AG20443 (cell line): ENCODE data around the gene ZMYND10.

Experiments
- DNase-seq: peaks from one replicate; pipeline ENCODE4 v3.0.0; 2012; ENCODE audit warnings: low spot score, mixed read lengths

ZMYND10 gene

DNA sequence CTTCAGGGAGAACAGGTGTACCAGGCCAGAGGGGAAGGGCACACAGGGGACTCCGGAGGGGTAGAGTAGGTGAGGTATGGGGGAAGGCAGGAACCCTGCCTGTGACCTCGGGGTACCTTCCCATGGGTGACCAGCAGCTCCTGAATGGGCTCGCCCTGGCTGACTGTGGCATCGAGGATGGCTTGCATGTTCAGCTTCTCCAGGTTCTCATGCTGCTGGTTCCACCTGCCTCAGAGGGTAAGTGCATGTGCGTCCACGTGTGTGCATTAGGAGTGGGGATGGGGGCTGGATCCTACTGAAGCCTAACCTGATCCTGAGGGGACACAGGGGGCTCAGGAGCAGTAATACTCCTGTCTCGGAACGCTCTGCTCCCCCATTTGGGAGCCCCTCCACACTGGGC, 524 bp downstream of the ZMYND10 start:
- DNase-seq, result no peak

DNA sequence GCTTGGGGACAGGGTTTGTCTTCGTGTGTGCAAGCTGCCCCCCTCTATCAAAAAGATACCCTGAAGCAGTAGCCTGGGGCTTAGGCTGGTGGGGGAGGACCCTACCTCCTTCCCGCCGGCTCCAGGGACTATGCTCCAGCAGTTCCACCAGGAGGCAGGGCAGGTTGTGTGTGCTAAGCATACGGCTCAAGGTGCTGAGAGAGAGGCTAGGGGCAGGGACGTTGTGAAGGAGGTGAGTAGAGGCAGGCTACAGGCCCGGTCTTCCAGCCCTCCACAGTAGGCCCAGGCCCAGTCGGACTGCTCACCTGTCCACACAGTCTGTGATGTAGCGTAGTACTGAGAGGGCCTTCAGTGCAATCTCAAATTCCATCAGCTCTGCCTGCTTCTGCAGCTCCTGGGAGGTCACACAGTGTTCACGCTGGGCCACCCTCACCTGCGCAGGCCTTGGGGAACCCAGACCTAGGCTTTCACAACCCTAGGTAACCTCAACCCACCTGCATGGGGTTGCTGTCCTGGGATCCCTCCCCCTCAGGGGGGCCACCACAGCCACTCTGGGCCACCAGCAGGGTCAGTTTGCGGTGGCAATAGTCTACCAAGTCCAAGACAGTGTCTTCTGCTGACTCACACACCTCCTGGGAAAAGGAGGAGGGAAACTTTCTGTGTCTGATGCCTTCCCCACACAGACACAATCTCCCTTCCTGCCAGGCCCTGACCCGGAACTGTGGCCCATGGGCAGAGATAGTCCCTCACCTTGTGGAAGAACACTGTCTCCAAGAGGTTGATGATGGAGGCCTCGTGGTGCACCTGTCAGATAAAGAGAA, 2.5 kb downstream of the ZMYND10 start:
- DNase-seq, result no peak

DNA sequence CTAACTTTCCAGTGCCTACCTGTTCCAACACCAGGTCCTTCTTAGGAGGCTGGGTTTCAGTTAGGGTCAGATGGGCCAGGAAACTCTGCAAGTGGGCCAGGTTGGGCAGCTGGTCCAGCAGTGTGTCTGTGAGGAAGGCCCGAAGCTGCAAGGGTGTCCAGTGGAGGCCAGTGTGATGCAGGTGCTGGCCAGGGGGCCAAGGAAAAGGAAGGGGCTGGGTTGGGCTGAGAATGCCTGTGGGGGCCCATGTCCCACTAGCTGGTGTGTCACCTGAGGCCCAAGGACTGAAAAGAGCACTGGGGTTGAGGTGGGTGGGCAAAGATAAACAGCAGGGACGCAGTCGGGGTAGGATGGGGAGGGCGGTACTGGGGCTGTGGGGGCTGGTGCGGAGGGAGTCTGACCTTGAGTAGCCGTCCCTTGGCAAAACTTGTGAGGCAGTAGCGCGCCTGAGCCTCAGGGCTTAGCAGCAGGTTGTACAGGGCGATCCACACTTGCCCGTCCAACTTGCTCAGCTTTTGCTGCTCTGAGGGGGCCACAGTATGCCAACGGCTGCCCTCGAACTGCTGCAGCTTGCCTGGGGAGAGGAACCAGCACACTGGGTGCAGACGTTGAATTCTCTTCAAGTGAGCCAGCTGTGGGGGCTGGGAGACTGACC, 3.4 kb downstream of the ZMYND10 start:
- no peak for DNase-seq

DNA sequence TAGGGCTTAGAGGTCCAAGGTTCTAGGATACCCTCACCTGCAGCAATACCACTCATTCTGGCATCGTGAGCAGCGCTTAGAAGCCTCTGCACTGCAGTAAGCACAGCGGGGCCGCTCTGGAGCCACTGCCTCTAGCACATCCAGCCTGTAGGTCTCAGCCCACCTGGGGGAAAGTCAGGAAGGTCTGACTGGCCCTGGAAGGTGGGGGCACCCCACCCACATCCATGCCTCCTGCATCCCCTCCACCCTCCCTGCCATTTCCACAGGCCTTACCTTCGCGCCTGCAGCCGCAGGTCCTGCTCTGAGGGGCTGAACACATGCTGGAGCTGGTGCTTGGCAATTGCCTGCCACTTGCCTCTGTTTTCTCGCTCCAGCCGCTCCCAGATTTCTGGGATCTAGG, 4.0 kb downstream of the ZMYND10 start:
- no peak for DNase-seq

DNA sequence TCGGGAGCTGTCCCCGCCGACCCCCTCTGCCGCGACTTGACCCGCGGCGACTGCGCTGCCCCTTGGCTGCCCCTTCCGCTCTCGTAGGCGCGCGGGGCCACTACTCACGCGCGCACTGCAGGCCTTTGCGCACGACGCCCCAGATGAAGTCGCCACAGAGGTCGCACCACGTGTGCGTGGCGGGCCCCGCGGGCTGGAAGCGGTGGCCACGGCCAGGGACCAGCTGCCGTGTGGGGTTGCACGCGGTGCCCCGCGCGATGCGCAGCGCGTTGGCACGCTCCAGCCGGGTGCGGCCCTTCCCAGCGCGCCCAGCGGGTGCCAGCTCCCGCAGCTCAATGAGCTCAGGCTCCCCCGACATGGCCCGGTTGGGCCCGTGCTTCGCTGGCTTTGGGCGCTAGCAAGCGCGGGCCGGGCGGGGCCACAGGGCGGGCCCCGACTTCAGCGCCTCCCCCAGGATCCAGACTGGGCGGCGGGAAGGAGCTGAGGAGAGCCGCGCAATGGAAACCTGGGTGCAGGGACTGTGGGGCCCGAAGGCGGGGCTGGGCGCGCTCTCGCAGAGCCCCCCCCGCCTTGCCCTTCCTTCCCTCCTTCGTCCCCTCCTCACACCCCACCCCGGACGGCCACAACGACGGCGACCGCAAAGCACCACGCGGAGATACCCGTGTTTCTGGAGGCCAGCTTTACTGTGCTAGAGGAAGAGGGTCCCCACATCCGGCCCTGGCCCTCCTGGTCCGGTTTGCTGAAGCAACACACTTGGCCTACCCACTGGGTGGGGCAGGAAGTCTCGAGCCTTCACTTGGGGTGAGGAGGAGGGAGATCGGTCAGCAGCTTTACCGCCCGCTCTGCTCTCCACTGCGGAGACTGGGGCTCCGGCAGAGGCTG, 4.8 kb downstream of the ZMYND10 start, which contains the start of gene RASSF1:
Gene RASSF1, minus strand, starts transcription at position 389 of the 882 bp plus-strand sequence. Its CDS starts 31 bp downstream, at position 358.
- peak; percentile 81 for DNase-seq

DNA sequence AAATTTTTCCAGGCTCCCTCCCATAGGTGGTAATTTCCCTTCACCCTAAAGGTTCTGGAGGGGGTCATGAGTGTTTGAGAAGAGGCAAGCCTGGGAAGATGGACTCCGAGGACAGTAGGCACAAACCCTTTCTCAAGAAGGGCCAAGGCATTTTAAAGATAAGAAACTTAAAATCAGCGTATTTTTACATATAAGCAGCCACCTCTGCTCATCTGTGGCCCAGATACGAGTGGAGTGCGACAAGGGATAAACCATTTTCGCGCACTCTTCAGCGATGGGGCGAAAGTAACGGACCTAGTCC, 5.4 kb downstream of the ZMYND10 start:
- DNase-seq, result no peak

DNA sequence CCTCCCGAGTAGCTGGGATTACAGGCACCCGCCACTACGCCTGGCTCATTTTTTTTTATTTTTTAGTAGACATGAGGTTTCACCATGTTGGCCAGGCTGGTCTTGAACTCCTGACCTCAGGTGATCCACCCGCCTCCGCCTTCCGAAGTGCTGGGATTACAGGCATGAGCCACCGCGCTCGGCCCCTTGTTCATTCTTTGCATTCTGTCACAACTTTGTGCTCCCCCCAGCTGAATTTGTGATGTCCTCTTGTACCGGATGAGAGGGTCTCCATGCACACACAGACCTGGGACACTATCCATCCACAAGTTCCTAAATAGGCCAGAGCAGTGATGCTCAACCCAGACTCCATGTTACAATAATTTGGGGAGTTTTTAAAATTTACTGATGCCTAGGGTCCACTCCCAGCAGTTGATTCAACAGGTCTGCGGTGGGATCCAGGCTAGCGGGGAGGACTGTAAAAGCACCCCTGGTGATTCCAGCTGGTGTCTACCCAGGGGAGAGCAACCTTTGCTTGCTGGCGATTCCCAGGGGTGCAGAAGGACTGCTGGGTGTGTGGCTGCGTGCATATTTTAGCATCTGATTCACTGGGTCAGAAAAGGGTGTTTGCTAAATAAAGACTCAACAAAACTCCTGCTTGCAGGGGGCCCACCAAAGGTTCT, 5.9 kb downstream of the ZMYND10 start:
- DNase-seq, result no peak

DNA sequence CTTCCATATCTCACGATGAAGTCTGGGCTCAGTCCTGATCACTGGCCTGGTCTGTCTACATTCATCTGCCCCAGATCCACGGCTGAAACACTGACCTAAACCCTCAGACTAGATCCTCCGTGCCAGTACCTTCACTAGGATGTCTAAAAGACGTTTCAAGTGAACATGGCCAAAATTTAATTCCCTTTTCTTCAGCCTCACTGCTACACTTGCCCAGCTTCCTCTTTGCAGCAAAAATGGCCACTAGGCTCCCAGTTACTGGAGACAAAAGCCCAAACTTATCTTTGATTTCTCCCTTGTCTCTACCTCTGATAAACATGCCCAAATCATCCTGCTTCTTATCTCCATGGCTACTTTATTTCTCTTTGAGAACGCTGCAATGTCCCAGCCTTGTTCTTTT, 6.6 kb downstream of the ZMYND10 start:
- DNase-seq, result no peak

DNA sequence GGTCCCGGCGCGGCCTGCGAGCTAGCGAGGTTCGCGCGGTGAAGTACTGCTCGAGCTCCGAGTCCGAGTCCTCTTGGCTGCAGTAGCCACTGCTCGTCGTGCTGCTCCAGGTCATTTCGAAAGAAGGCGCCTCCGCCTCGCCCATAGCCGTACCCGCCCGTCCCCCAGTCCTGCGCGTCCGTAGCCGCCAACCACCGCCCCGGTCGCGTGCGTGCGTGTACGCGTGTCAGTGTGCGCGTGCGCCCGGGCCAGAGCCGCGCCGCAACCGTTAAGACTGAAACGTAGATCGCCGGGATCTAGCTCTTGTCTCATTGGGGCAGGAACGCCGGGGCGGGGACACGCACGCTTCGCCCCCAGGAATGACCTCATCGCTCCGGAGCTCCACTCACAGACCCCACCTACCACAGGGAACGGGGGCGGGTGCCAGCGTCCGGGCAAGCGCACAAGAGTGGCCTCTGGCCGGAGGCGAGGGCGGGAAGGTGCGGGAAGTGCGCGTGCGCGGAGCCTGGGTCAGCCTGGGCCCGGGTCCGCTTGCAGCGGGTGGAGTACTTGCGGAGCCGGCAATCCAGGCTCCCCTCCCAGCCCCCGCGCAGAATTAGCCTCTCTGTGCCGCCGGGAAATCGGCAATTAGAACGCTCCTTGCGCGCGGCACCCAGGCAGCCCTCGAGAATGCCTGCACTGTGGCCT, 8.2 kb downstream of the ZMYND10 start:
- peak; percentile 99 for DNase-seq

DNA sequence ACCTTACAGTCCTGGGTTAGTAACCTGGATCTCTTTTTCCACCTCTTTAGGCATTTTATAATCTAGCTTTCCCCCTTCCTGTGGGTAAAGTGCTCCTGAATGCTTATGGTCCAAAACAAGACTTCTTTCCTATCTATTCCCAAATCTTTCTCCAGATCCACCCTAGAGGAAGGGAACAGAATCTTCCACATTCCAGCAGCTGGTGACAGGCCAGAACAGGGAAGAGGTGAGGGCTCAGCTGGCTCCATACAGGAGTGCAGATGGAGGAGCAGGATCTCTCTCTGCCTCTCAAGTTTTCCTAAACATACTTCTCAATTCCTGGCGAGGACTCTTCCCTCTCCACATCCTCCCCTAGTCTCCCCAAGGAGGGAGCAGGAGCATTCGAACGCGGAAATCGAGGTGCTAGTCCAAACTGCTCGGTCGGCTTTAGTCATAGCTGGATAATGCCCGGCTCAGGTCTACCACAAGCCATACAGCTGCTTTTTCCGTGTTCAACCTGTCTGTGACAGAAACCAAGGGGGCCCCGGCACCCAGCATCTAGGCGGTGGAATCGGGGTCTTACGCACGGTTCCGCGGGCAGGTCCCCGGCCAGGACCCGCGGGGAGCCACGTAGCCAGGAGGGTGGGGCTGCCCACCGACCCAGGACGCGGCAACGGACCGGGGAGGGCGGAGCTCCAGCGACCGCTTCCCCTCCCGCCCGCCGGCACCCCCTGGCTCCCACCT, 8.9 kb downstream of the ZMYND10 start:
- DNase-seq, result no peak

DNA sequence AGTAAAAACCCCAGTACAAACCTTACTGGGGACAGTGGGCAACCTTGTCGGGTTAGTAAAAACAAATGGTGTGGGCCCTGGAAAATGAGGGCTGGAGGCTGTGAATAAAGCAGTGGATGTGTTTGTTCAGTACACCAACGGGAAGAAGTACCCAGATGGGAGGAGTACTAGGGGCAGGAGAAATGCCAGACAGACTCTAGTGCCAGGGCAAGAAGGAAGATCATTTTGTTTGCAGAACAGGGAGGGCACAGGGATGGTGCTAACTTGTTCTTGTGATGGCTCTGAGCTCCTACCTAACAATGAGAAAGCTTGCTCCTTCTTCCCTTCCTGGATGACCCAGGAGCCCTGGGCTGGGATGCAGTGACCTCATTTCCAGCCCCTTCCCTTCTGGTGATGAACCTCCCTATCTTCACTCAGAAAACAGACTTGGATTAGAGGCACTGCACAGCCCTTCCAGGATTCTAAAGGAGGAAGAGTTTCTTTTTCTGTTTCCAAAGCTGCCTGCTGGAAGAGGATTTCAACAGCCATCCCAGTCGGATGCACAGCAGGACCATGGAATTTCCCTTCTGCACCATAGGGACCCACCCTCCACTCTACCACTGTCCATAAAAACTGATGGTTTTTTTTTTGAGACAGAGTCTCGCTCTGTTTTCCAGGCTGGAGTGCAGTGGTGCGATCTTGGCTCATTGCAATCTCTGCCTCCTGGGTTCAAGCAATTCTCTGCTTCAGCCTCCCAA, 11.0 kb downstream of the ZMYND10 start:
- DNase-seq, result no peak

DNA sequence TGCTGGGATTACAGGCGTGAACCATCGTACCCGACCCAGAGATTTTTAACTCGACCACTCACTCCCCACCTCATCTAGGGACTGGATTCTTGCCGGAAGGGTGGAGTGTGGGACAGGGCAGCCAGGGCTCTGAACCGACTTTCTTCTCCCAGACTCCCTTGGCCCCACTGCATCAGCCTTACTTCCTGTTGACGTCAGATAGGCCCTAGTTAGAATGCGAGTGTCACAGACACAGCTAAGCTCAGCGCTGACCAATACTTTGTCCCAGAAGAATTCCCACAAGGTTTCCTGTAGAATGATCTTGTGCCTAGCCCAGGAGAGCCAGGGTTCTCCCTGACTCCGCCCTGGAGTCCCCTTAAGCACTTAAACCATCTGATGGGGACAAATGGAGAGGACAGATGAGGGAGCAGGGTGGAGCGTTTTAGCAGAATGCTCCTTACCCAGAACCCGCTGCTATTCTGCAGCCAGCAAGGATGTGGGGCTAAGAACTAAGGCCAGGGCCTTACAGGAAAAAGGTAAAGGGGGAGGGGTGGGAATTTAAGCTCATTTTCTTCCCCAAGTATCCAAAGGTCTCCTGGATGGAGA, 11.7 kb downstream of the ZMYND10 start:
- peak; percentile 64 for DNase-seq

DNA sequence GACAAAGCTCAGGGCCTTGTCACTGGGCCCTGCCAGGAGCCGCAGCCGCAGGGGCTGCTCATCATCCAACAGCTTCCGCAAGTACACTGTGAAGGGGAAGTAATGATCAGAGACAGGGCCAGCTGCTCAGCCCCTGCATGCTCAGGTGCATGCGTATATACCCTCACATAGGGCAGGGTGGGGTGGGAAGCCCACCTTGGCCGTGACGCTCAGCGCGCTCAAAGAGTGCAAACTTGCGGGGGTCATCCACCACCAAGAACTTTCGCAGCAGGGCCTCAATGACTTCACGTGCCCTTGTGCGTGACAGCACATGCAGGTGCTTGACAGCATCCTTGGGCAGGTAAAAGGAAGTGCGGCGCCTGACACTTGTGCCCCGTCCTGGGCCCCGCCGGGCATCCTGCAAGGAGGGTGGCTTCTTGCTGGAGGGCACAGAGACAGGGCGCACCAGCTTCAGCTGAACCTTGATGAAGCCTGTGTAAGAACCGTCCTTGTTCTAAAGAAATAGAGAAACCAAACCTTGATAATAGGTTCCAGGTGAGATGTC, 14.1 kb downstream of the ZMYND10 start:
- no peak for DNase-seq

DNA sequence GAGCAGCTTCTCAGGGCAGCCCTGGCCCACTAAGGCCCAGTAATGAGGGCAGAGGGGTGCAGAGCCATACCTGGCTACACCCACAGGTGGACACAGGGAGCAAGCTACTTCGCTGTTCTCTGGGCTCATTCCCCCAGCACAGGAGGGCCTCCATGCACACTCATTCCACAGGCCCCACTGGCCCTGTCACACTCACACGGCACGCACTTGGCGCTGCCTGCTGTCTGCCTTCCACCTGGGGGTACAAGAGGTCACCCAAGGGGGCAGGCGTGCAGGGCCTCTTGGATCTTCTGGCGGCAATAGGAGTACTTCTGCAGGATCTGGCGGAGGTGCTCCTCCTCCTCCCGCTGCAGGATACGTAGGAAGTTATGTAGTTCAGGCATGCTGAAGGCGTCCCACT, 15.2 kb downstream of the ZMYND10 start:
- no peak for DNase-seq

DNA sequence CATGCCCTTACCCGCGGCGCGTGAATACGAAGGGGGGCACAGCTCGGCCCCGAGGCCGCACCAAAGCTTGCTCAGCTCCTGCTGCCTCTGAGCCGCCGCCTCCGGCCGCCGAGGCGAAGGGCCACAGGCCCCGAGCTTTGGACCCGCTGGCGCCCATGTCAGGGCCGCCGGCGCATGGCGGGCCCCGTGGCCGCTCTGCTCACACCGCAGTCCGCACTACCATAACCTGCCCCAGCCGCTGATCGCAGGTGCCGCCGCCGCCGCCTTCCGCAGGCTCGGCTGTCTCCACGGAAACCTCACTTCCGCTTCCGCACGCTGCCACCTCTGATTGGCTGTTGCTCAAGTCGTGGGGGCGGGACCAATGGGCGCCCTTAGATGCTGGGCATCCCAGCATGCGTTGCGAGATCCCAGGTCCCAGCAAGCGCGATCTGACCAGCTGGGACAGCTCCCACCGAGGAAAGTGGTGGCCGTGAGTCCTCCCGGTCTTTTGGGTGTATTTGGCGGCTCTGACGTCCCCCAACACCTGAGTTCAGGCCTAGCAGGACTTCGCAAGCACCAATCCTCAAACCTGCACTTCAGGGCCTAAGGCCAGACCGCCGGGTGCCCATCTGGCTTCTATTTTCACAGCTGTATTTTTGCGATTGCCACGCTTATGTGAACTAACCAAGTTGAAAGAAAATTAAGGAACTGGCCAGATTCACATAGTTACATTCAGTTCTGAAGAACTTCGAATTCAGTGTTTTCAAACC, 17.4 kb downstream of the ZMYND10 start, which contains the start of gene TUSC2:
Gene TUSC2, minus strand, starts transcription at position 281 of the 749 bp plus-strand sequence. Its CDS starts 124 bp downstream, at position 157.
- DNase-seq, result peak; percentile 96

DNA sequence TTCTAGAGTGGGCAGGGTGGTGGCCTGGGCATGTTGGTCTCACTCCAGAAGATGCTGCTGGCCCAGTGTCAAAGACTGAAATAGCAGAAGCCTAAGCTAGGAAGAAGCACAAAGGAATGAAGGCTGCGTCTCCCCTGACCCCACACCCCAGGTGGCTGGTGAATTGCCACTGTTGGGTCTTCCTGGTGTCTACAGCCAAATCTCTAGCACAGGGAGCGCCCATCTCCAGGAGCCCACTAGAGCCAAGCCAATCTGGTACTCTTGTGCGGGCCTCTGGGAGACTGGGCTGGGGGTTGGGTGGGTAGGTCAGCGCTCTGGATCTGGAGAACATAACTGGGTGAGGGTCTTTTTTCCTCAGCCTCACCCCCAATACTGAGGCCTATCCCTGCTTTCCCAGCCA, 18.4 kb downstream of the ZMYND10 start:
- DNase-seq, result no peak

DNA sequence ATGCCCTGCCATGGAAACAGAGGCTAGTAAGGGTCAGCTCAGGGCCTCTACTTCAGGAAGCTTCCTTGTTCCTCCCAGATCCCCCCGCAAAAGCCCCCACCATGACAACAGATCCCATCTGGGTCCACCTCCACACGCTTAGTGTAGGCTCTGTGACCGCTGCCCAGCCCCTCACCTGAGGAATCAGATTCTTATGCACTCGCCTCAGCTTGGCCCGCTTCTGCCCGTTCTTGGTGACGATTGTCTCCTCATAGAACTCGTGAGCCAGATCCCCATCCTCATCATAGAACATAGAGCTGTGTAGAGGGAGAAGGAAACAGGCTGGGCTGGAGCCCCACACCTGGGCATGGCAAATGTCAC, 19.4 kb downstream of the ZMYND10 start:
- DNase-seq, result no peak

DNA sequence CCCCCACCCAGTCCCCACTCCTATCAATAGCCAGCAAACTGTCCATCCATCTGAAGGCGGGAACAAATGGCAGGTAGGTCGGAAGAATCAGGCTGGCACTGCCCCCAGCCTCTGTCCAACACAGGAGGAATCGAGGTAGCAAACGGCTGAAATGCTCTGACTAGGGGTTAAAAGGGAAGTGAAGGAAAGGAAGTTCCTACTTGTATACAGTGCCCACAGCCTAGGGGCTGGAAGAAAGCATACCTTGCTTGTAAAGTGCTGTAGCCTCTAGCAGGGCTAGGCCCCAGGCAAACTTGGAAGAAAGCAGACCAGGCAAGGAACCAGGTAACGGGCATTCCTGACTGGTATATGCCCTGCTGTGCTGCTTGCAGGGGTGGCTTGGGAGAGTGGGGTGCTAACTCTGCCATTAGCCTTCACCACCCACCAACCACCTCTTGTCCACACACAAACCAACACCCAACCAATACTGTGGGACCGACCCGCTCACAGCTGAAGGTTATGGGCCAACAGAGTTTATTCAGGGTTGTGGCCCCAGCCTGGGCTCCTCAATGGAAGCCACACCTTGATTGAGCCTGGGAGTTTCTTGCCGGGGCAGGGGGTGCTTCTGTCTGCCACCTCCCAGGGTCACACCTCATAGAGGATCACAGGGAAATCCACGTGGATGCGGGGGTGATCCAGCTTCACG, 19.9 kb downstream of the ZMYND10 start:
- DNase-seq, result no peak
